HEK293T (cell line): ENCODE measurements around the gene ATRIP.

Experiments
- SP1 ChIP-seq: fragments of 450-650 bp; IDR thresholded peaks from 2 replicates; pipeline ENCODE4 v1.6.1; 2017
- SUZ12 ChIP-seq: fragments of 450-650 bp; IDR thresholded peaks from 2 replicates; pipeline ENCODE4 v1.6.1; 2016; ENCODE audit warnings: mild to moderate bottlenecking
- ZNF384 ChIP-seq: fragments of 450-650 bp; IDR thresholded peaks from 2 replicates; pipeline ENCODE4 v1.6.1; 2016

DNA sequence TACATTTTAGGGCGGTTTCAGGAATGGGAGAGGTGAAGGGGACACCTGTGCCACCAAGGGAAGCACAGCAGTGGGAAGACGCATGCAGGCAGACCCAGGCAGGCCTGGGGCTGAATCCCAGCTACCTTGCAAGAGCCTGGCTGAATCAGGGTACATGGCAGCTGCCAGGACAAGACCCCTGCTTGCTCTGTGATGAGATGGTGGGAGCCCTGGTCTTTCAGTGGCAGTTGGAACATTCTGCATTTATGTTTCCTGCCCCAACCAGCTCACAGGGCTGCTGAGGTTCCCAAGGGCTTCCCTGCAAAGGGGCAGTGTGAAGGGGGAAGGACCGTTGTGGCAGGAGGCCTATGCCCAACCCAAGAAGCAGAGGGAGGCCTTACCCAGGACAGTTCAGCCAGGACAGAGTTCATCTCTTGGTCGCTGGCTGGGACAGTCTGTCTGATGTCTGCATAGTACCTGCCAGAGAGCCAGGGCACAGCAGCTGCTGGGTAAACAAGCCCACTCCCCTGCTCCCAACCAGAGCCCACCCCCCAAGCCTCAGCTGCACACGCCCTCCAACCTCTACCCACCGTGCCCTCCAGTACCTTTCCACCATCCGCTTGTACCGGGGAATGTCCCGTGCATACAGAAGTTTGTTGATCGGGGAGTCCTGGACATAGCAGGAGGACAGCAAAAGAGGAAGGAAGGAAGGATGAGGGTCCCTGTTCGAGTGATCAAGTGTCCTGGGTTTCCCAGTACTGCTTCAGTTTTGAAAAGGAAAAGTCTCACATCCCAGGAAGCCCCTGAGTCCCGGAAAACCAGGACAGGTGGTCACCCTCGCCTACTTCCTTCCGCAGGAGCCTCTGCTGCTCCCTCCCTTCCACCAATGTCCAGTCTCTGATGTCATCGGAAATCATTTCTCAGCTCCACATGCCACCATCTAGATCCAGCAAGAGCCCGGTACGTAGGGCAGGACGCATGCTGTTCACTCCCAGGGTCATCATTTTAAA is 39.8 kb upstream of the ATRIP start:
- TF ChIP-seq SP1 (no peak), ZNF384 (no peak), SUZ12 (no peak)
